Right lobe of liver (tissue), 6 donors: ENCODE measurements around the gene SMIM35. TPM values are rescaled to one million over a fixed set of nuclear protein-coding genes. Genes with fewer than 3 reads are reported as not detected.

Experiments used
- ATAC-seq, 4 donors: fragments of 200-7000 bp; cut with Tn5 transposase; one replicate each; pipeline ENCODE4 v1.9.1; 2020; ENCODE audit warnings: mild to moderate bottlenecking in 4 of 4, moderate library complexity in 4 of 4
- DNase-seq, 3 donors: peaks; one replicate each; pipeline ENCODE4 v3.0.0-alpha.2; 2020
- H3K27ac ChIP-seq, 3 donors: fragments of 200-600 bp; one replicate each; pipeline ENCODE4 v1.8.0; 2022
- H3K27me3 ChIP-seq, 2 donors: fragments of 200-600 bp; one replicate each; pipeline ENCODE4 v1.8.0; 2022
- H3K36me3 ChIP-seq, 4 donors: fragments of 200-600 bp; sonication (generic) in 1 of 4; one replicate each; pipeline versions ENCODE4 v1.5.1 to v1.8.0; 2017 to 2022; ENCODE audit warnings: control low read depth in 1 of 4
- H3K4me1 ChIP-seq, 4 donors: fragments of 200-600 bp; sonication (generic) in 1 of 4; one replicate each; pipeline versions ENCODE4 v1.5.1 to v1.8.0; 2017 to 2022; ENCODE audit warnings: control low read depth in 1 of 4
- H3K4me3 ChIP-seq, 3 donors: fragments of 200-600 bp; one replicate each; pipeline ENCODE4 v1.8.0; 2022
- H3K9me3 ChIP-seq, 4 donors: fragments of 200-600 bp; sonication (generic) in 1 of 4; one replicate each; pipeline versions ENCODE4 v1.5.1 to v1.8.0; 2017 to 2022; ENCODE audit warnings: control low read depth in 1 of 4
- CTCF ChIP-seq, 4 donors: fragments of 200-600 bp in 3 of 4; fragments of 450-650 bp in 1 of 4; IDR thresholded peaks; one replicate each; pipeline versions ENCODE4 v1.5.1 to v1.8.0; 2016 to 2022; ENCODE audit warnings: antibody characterized with exemption in 4 of 4, mild to moderate bottlenecking in 2 of 4
- POLR2A ChIP-seq: fragments of 450-650 bp; IDR thresholded peaks from one replicate; pipeline ENCODE4 v1.6.1; 2017; ENCODE audit warnings: antibody characterized with exemption, mild to moderate bottlenecking
- WGBS: methylation state at CpG from one replicate; pipeline ENCODE4 v1.1.6; 2018; ENCODE audit warnings: low coverage, low lambda C conversion rate; ENCODE audit not compliant: insufficient coverage; ENCODE audit errors: missing lambda C conversion rate; 5-methylcytosine and 5-hydroxymethylcytosine counted together
- intact Hi-C, 2 donors: fragments of 100-400 bp; cut with DNase I; formaldehyde crosslinking; loops; one replicate each; pipeline versions ENCODE4 v1.11.2 to v1.14.1; 2022
- total RNA-seq, 6 experiments: library from RNA; depleted of rRNA in 2 of 6; stranded (reverse); fragments of >200 nt in 2 of 6; fragmentation: NEBNext Ultra II Directional in 3 of 6; extraction: Animal tissue kit (Norgen Biotek cat#: 25700) in 3 of 6; gene quantifications; one replicate each; pipeline versions ENCODE4 v1.1.0 to v1.2.4, GENCODE V29; 2016 to 2023
- donor health status: DM: no; HTN: yes; CAD: no.
- donor health status: DM: no; HTN: no; CAD: no.
- donor health status: DM: no; HTN: no; CAD: no.
- donor health status: DM: no; HTN: yes; CAD: no.
- donor health status: DM: no; HTN: yes; CAD: no.

Gene SMIM35
- total RNA-seq, 6 experiments from 2014 or later = not detected

- 75% methylated on average over 6 of the region's 10 CpGs for WGBS
- no peak for TF ChIP-seq POLR2A
- no peak for TF ChIP-seq CTCF (IDR thresholded peaks at IDR 0.05)
- DNase-seq = no peak
- Histone ChIP-seq H3K4me1 (no peaks in the 10 kb centered on the region), H3K36me3 (no peaks in the 10 kb centered on the region), H3K27ac (no peak overlapping the region), H3K9me3 (no peaks in the 10 kb centered on the region), H3K27me3 (no peaks in the 10 kb centered on the region), H3K4me3 (no peak overlapping the region)
- intact Hi-C loops = no loop called here
- ATAC-seq = no peak
Observed at GRCh38 chr11:118133816-118134215, 47.1 kb upstream of the SMIM35 start.

- TF ChIP-seq CTCF (IDR thresholded peaks at IDR 0.05) = no peak
- TF ChIP-seq POLR2A = no peak
- H3K4me3 ChIP-seq = no peak overlapping the region
- ATAC-seq (no peak), DNase-seq (no peak)
- H3K27ac ChIP-seq = no peak overlapping the region
- no peaks in the 10 kb centered on the region for H3K4me1 ChIP-seq
- no peaks in the 10 kb centered on the region for H3K27me3 ChIP-seq
- H3K36me3 ChIP-seq = no peaks in the 10 kb centered on the region
- no peaks in the 10 kb centered on the region for H3K9me3 ChIP-seq
- 63% methylated on average over 9 of the region's 15 CpGs for WGBS
- intact Hi-C loops = no loop called here
Observed at GRCh38 chr11:118132385-118133151, 45.8 kb upstream of the SMIM35 start.

- Histone ChIP-seq H3K4me1 (no peaks in the 10 kb centered on the region), H3K36me3 (no peaks in the 10 kb centered on the region), H3K27ac (no peak overlapping the region), H3K27me3 (no peaks in the 10 kb centered on the region), H3K9me3 (no peaks in the 10 kb centered on the region), H3K4me3 (no peak overlapping the region)
- TF ChIP-seq POLR2A (no peak), CTCF (IDR thresholded peaks at IDR 0.05) (no peak)
- DNase-seq (no peak), ATAC-seq (peak in 3 of 4 donors; percentile 26 to 55 (median 28))
- 65% methylated on average over 5 of the region's 6 CpGs for WGBS
- intact Hi-C loops = no loop called here
Observed at GRCh38 chr11:118129471-118130172, 42.9 kb upstream of the SMIM35 start.

GRCh38 chr11:118128721-118129470 is 42.1 kb upstream of the SMIM35 start:
- Histone ChIP-seq H3K4me3 (no peak overlapping the region), H3K27ac (no peak overlapping the region), H3K36me3 (no peaks in the 10 kb centered on the region), H3K4me1 (no peaks in the 10 kb centered on the region), H3K9me3 (no peaks in the 10 kb centered on the region), H3K27me3 (no peaks in the 10 kb centered on the region)
- intact Hi-C loops = no loop called here
- TF ChIP-seq POLR2A = no peak
- no peak for TF ChIP-seq CTCF (IDR thresholded peaks at IDR 0.05)
- ATAC-seq (peak; percentile 43 to 68 (median 50)), DNase-seq (no peak)
- 70% methylated on average over 9 of the region's 11 CpGs for WGBS
